HG02678 (cell line): ENCODE measurements around the gene PCBP3.
"Not testable (repeated sequence)": the region's sequence is repeated elsewhere in the genome, so short reads cannot be mapped to it uniquely, and the experiment has no call there.

Experiments used
- ATAC-seq: cut with Tn5 transposase; IDR thresholded peaks from one replicate; pipeline ENCODE4 v1.9.1; 2021; ENCODE audit warnings: mild to moderate bottlenecking, moderate library complexity; ENCODE audit not compliant: unreplicated experiment

The PCBP3 gene

GRCh38 chr21:45939521-45940045, 296.1 kb downstream of the PCBP3 start:
- ATAC-seq = no peak

GRCh38 chr21:45940091-45940490, 296.6 kb downstream of the PCBP3 start:
- ATAC-seq = no peak

GRCh38 chr21:45940621-45941337, 297.3 kb downstream of the PCBP3 start:
- no peak for ATAC-seq

GRCh38 chr21:45941338-45941710, 297.8 kb downstream of the PCBP3 start:
- ATAC-seq = no peak

GRCh38 chr21:45941717-45942546, 298.4 kb downstream of the PCBP3 start:
- ATAC-seq = no peak

- no peak for ATAC-seq
Measured at GRCh38 chr21:45942755-45943629, 299.5 kb downstream of the PCBP3 start.

GRCh38 chr21:45943630-45944540, 300.4 kb downstream of the PCBP3 start:
- ATAC-seq = no peak

- no peak for ATAC-seq
Measured at GRCh38 chr21:45944601-45945000, 301.1 kb downstream of the PCBP3 start.

GRCh38 chr21:45945066-45945867, 301.7 kb downstream of the PCBP3 start:
- ATAC-seq = no peak

GRCh38 chr21:45945868-45946210, 302.3 kb downstream of the PCBP3 start:
- ATAC-seq = no peak

GRCh38 chr21:45947296-45947695, 303.8 kb downstream of the PCBP3 start:
- ATAC-seq = no peak

- ATAC-seq = no peak
Measured at GRCh38 chr21:45947716-45948255, 304.3 kb downstream of the PCBP3 start.

- ATAC-seq = no peak
Measured at GRCh38 chr21:45948576-45949141, 305.1 kb downstream of the PCBP3 start.

GRCh38 chr21:45949928-45950739, 306.6 kb downstream of the PCBP3 start:
- no peak for ATAC-seq

GRCh38 chr21:45950740-45951515, 307.4 kb downstream of the PCBP3 start:
- no peak for ATAC-seq

- ATAC-seq = no peak
Measured at GRCh38 chr21:45951676-45952075, 308.2 kb downstream of the PCBP3 start.

GRCh38 chr21:45952527-45952926, 309.0 kb downstream of the PCBP3 start:
- ATAC-seq = not testable (repeated sequence)
